ENCODE data around the gene BCR.
"Not testable (repeated sequence)": the region's sequence is repeated elsewhere in the genome, so short reads cannot be mapped to it uniquely, and the experiment has no call there.

BCR gene

GRCh38 chr22:23180301-23180892, at the start of gene BCR:
Gene BCR, plus strand, starts transcription at chr22:23180509. Its CDS starts 452 bp downstream, at chr22:23180961.
- FAIRE-seq, result no peak

- FAIRE-seq, result no peak
These were observed 49.6 kb upstream of the BCR start for GRCh38 chr22:23130697-23131096.

- FAIRE-seq, result no peak
These were observed 48.4 kb upstream of the BCR start for GRCh38 chr22:23131931-23132330.

GRCh38 chr22:23132376-23133091, 47.8 kb upstream of the BCR start:
- no peak for FAIRE-seq

- FAIRE-seq, result no peak
These were observed 46.4 kb upstream of the BCR start for GRCh38 chr22:23133922-23134321.

GRCh38 chr22:23136991-23137390, 43.3 kb upstream of the BCR start:
- not testable (repeated sequence) for FAIRE-seq

GRCh38 chr22:23137468-23137867, 42.8 kb upstream of the BCR start:
- no peak for FAIRE-seq

GRCh38 chr22:23137905-23138561, 42.3 kb upstream of the BCR start:
- no peak for FAIRE-seq

- FAIRE-seq, result no peak
These were observed 41.5 kb upstream of the BCR start for GRCh38 chr22:23138584-23139435.

- no peak for FAIRE-seq
These were observed 39.9 kb upstream of the BCR start for GRCh38 chr22:23140385-23140784.

GRCh38 chr22:23142546-23143105, 37.7 kb upstream of the BCR start:
- FAIRE-seq, result no peak

- no peak for FAIRE-seq
These were observed 37.2 kb upstream of the BCR start for GRCh38 chr22:23143119-23143518.

GRCh38 chr22:23144432-23144831, 35.9 kb upstream of the BCR start:
- no peak for FAIRE-seq

- FAIRE-seq, result peak; percentile 91
These were observed 35.1 kb upstream of the BCR start, which contains the start of gene RAB36 for GRCh38 chr22:23144932-23145877. Gene RAB36, plus strand, starts transcription at chr22:23145477. Its CDS starts 1,140 bp downstream, at chr22:23146617.

GRCh38 chr22:23145878-23146470, 34.3 kb upstream of the BCR start:
- FAIRE-seq, result no peak

GRCh38 chr22:23146478-23147205, 33.7 kb upstream of the BCR start:
- FAIRE-seq, result no peak

- FAIRE-seq, result no peak
These were observed 32.5 kb upstream of the BCR start for GRCh38 chr22:23147617-23148387.

GRCh38 chr22:23149743-23150238, 30.5 kb upstream of the BCR start:
- FAIRE-seq, result no peak

GRCh38 chr22:23150762-23151161, 29.5 kb upstream of the BCR start:
- FAIRE-seq, result no peak

Measured in G401.6 (cell line).